Left colon (tissue), 2 donors: ENCODE results near the gene PPFIA1. TPM values are rescaled to one million over a fixed set of nuclear protein-coding genes. Genes with fewer than 3 reads are reported as not detected.
"Not testable (repeated sequence)": the region's sequence is repeated elsewhere in the genome, so short reads cannot be mapped to it uniquely, and the experiment has no call there.

Experiments
- ATAC-seq: fragments of 200-7000 bp; cut with Tn5 transposase; one replicate; pipeline ENCODE4 v1.9.1; 2020; ENCODE audit warnings: mild to moderate bottlenecking, moderate library complexity
- DNase-seq, 2 donors: peaks; one replicate each; pipeline ENCODE4 v3.0.0-alpha.2; 2020
- intact Hi-C, 2 donors: fragments of 100-400 bp; cut with DNase I in 1 of 2; cut with micrococcal nuclease in 1 of 2; formaldehyde crosslinking; loops; one replicate each; pipeline versions ENCODE4 v1.11.2 to v1.14.0; 2022; cut with DNase I, micrococcal nuclease
- total RNA-seq, 2 donors: library from RNA; stranded (reverse); fragmentation: NEBNext Ultra II Directional; extraction: Animal tissue kit (Norgen Biotek cat#: 25700); gene quantifications; one replicate each; pipeline ENCODE4 v1.2.1, GENCODE V29; 2021
- donor health status: DM: no; HTN: no; CAD: no.
- donor health status: DM: yes; HTN: yes; CAD: no.

PPFIA1 gene
- total RNA-seq, 2 donors from 2014 or later: 52.8 to 79.1 TPM

- DNase-seq (no peak), ATAC-seq (no peak)
- intact Hi-C loops: no loop called here
Observed at GRCh38 chr11:70247710-70248072, 22.8 kb upstream of the PPFIA1 start.

DNA sequence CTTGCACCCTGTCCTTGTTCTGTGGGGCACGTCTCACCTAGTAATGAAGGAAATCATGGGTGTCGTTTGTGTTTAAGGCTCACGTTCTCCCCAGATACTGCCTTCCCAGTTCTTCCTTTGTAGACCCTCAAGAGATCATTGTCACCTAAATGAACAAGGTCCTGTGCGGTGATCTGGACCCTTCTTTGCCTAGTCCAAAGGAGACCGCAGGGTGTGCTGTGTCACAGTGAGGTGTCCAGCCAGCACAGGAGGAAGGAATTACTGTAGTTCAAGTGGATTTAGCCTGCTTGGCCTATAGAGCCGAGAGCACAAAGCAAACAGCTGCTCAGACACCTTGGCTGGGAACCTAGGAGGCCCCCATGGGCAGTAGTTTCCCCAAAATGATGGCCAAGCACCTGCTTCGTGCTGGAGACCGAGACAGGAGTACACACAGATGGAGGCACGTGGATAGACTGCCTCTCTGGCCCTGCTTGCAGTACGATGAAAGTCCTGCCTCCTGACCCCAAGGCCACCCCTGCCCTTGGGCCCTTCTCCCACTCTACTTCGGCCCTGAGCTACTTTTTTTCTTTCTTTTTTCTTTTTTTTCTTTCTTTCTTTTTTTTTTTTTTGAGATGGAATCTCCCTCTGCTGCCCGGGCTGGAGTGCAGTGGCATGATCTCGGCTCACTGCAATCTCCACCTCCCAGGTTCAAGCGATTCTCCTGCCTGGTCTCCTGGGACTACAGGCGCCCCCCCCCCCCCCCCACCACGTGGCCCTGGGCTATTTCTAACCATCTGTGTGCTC lies 19.4 kb upstream of the PPFIA1 start:
- intact Hi-C loops: no loop called here
- ATAC-seq (no peak), DNase-seq (no peak)

GRCh38 chr11:70251659-70252321 lies 18.7 kb upstream of the PPFIA1 start:
- intact Hi-C loops: no loop called here
- DNase-seq (no peak), ATAC-seq (no peak)

- ATAC-seq: no peak
- DNase-seq: no peak
- intact Hi-C loops: no loop called here
Observed at GRCh38 chr11:70252844-70253243, 17.6 kb upstream of the PPFIA1 start.

- ATAC-seq (no peak), DNase-seq (no peak)
- intact Hi-C loops: no loop called here
Observed at GRCh38 chr11:70255477-70256116, 14.9 kb upstream of the PPFIA1 start.

- intact Hi-C loops, DNase-seq, ATAC-seq: not testable (repeated sequence)
Observed at GRCh38 chr11:70259077-70259476, 11.4 kb upstream of the PPFIA1 start.

DNA sequence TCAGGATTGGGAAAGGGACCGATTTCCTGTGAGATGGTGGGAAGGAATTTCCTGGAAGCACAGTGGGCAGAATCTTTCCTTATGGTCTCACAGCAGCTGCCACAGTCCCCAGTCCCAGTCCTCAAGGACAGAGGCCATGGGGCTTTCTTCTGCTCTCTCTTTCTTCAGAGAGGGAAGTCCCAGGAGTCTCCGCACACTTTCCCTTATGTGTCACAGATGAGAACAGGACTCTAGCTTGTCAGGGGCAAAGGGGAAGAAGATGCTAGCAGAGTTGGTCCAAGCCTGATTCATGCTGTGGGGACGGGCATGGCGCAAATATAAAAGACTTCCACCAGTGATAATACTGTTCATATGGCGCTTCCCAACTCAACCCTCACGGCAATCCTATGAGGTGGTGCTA lies 7.5 kb upstream of the PPFIA1 start:
- intact Hi-C loops: no loop called here
- ATAC-seq (no peak), DNase-seq (no peak)

GRCh38 chr11:70263363-70263762 lies 7.1 kb upstream of the PPFIA1 start:
- ATAC-seq (no peak), DNase-seq (no peak)
- intact Hi-C loops: no loop called here

- ATAC-seq (no peak), DNase-seq (no peak)
- intact Hi-C loops: no loop called here
Observed at GRCh38 chr11:70265341-70265740, 5.1 kb upstream of the PPFIA1 start.

DNA sequence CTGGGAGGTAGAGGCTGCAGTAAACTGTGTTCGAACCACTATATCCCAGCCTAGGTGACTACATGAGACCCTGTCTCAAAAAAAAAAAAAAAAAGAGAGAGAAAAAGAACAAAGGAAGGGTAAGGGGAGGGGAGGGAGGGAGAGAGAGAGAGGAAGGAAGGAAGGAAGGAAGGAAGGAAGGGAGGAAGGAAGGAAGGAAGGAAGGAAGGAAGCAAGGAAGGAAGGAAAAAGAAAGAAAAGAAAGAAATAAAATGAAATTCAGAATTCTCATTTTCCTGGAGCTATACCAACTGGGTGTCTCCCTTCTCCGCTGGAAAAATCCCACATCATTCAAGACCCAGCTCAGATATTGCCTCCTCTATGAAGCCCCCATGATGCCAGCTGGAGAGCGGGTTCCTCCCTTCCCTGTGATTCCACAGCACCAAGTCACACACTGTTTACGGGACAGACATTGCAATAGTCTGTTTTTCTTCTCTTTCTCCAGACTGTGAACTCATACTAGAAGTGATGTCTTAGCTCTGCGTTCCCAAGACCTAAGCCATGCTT lies 3.0 kb upstream of the PPFIA1 start:
- intact Hi-C loops: no loop called here
- no peak for DNase-seq
- ATAC-seq: no peak

GRCh38 chr11:70268526-70268925 lies 2.0 kb upstream of the PPFIA1 start:
- ATAC-seq (no peak), DNase-seq (no peak)
- intact Hi-C loops: no loop called here

DNA sequence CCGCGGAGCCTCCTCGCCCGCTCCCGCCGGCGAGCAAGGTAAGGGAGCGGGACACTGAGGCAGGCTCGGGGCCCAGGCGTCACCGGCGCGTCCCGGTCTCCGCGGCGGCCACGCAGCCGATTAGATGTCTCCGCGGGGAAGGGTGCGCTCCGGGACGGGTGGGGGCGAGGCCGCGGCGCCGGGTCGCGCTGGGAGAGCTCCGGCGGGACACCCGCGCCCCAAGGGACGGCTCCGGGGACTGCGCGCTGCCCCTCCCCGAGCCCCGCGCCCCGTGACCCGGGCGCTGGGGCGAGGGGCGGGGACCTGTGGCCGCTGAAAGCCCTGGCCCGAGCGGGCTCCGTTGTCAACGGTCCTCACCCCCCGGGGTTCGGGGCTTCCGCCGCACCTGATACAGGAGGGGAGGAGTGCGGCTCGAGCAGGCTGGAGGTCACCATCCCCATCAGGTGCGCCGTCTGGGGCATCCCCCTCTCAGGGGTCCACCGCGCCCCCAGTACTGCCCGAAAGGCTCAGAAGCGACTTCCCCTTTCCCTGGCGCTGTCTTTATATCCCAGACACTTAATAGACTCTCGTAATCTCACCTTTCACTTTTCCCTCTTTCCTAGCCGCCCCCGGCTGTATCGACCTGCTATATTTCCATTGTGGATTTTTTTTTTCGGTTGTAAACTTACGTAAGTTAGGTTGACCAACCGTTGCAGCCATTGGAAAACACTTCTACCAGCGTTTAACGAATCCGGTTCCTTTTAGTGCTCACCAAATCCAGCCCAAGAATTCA lies 573 bp downstream of the PPFIA1 start:
- intact Hi-C loops: no loop called here
- DNase-seq (peak; percentile 34 to 61), ATAC-seq (peak; percentile 51)

DNA sequence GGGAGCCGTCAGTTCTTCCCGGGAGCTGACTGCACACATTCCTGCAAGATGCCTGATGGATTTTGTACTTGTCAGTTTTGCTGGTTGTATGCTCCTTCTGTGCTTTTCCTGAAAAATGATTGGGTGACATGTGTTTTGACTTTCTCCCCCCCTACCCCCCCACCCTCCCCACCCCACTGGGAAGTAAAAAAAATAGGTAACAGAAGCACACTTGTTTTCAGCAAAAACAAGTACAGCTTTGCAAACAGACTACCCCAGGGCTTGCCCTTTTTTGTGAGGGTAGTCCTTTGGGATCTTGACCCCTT lies 1.1 kb downstream of the PPFIA1 start:
- ATAC-seq (no peak), DNase-seq (no peak)
- intact Hi-C loops: no loop called here

DNA sequence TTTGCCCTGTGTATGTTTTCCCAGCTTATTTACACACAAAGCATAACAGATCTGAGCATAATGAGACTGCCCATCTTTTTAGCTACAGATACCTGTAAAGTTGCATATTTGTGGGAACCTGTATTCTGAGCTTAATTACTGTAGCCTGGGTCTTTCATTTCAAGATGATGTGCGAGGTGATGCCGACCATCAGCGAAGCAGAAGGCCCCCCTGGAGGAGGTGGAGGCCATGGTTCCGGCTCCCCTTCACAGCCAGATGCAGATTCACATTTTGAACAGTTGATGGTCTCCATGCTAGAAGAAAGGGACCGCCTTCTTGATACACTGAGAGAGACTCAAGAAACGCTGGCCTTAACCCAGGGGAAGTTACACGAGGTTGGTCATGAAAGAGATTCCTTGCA lies 1.5 kb downstream of the PPFIA1 start:
- ATAC-seq (no peak), DNase-seq (no peak)
- intact Hi-C loops: no loop called here

- intact Hi-C loops: no loop called here
- no peak for DNase-seq
- no peak for ATAC-seq
Observed at GRCh38 chr11:70278994-70279393, 8.5 kb downstream of the PPFIA1 start.

DNA sequence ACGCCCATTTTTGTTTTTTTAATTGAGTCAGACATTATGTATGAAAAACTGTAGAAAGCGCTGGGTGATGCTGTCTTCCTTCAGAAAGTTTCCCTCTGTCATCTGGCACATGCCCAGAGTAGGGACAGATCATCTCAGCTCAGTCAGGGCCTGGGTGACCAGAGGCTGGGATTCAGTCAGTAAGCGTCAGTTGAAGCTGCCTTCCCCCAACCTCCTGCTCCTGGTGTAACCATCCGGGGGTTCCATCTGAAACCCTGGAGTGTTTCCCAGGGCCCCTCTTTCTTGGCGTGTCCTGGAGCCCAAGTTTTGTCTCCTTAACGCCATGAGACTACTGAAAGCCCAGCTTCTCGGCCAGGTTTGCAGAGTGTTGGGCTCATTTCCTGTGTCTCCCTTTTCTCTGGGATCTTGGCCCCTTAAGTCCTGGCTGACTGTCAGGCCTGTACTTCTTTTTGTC lies 10.7 kb downstream of the PPFIA1 start:
- DNase-seq (no peak), ATAC-seq (no peak)
- intact Hi-C loops: no loop called here

GRCh38 chr11:70282012-70282411 lies 11.5 kb downstream of the PPFIA1 start:
- ATAC-seq: no peak

GRCh38 chr11:70288721-70289120 lies 18.2 kb downstream of the PPFIA1 start:
- intact Hi-C loops: no loop called here
- ATAC-seq (no peak), DNase-seq (no peak)

More at GRCh38 chr11:70282012-70282411, 11.5 kb downstream of the PPFIA1 start:
- intact Hi-C loops: no loop called here
- no peak for DNase-seq

- no peak for DNase-seq
Observed at GRCh38 chr11:70289582-70289981, 19.1 kb downstream of the PPFIA1 start.

More at GRCh38 chr11:70289582-70289981, 19.1 kb downstream of the PPFIA1 start:
- intact Hi-C loops: no loop called here
- ATAC-seq: peak; percentile 51
